ENCODE measurements around the gene ZNF784. TPM values are rescaled to one million over a fixed set of nuclear protein-coding genes. Genes with fewer than 3 reads are reported as not detected.
A peak's percentile ranks its signal among the peaks of the same experiment; 100 is the strongest.

Gene ZNF784
- total and polyA plus RNA-seq, 7 experiments from 2014 or later, result 0.65 to 17.1 (median 8.3) TPM

DNA sequence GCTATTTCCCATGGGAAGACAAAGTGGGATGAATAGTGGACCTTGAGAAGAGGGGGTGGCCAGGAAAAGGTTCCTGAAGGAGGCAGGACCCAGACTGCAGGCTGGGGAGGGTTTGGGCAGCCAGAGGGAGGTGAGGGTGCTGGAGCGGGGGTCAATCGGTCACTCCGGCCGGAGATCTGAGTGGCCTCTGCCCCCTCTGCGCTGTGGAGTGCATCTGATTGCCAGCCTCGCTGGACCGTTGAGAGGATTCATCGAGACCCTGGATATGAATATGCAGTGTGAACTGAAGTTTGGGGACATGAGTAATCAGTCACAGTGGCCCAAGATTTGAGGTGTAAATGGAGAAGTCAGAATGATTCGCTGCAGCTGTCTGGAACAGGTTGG lies 11.0 kb upstream of the ZNF784 start:
- Histone ChIP-seq H3K4me3 (ENCODE audit: low read length) (peak overlapping the region; percentile 80), H3K36me3 (ENCODE audit: control insufficient read depth in 2 of 3, insufficient read depth in 3 of 3, low read length in 3 of 3) (peaks cover 0 to 6% (median 0%) of the 10 kb centered on the region in 3 experiments), H3K27me3 (ENCODE audit: control insufficient read depth in 2 of 2, insufficient read depth in 2 of 2, low read length in 2 of 2) (no peaks in the 10 kb centered on the region), H3K27ac (ENCODE audit: low read depth, low read length) (peak overlapping the region; percentile 99), H3K9me3 (ENCODE audit: control insufficient read depth in 2 of 3, low read length in 3 of 3) (no peaks in the 10 kb centered on the region), H3K4me1 (ENCODE audit: control insufficient read depth in 2 of 2, insufficient read depth in 2 of 2, low read length in 2 of 2) (peaks cover 30 to 42% of the 10 kb centered on the region in 2 donors)
- Mint-ChIP-seq H3K27me3 (no peaks in the 10 kb centered on the region), H3K9me3 (peaks cover 0 to 13% (median 2%) of the 10 kb centered on the region in 11 donors), H3K4me1 (peaks cover 47 to 72% (median 66%) of the 10 kb centered on the region in 7 donors), H3K4me3 (peak overlapping the region; percentile 96 to 100 (median 98)), H3K36me3 (peaks cover 5 to 26% (median 18%) of the 10 kb centered on the region in 5 donors), H3K27ac (peak overlapping the region; percentile 100)
- intact Hi-C loops (cut with micrococcal nuclease), result loop anchor here (1.0 to 10.0 kb wide), 7 partner anchors 8 to 298 kb away; partner anchors contain the start of genes ZNF579 (in 2 of the 2), ZNF581 (in 2 of the 2), FIZ1 (in 1 of the 2) and KMT5C (in 1 of the 2)
- CTCF ChIA-PET, result interaction anchor here (0.7 to 6.0 kb wide), 3 partner anchors 8 to 175 kb away, joined by 3 to 74 read pairs (median 4); partner anchors contain the start of gene ZNF581
- ATAC-seq (no peak), DNase-seq (peak in 1 of 9 donors; percentile 25)
- POLR2A ChIA-PET, result interaction anchor here (0.9 to 9.5 kb wide), 14 partner anchors 9 to 159 kb away, joined by 3 to 154 read pairs (median 4); partner anchors contain the start of genes CCDC106, FIZ1, U2AF2 and ZNF579

GRCh38 chr19:55633861-55634260 lies 9.5 kb upstream of the ZNF784 start:
- H3K27me3 Mint-ChIP-seq, result peaks cover 0 to 5% (median 0%) of the 10 kb centered on the region in 5 donors
- Histone ChIP-seq H3K4me1 (ENCODE audit: control insufficient read depth in 2 of 2, insufficient read depth in 2 of 2, low read length in 2 of 2) (peaks cover 27 to 33% of the 10 kb centered on the region in 2 donors), H3K4me3 (ENCODE audit: low read length) (no peak overlapping the region), H3K27me3 (ENCODE audit: control insufficient read depth in 2 of 2, insufficient read depth in 2 of 2, low read length in 2 of 2) (no peaks in the 10 kb centered on the region), H3K36me3 (ENCODE audit: control insufficient read depth in 2 of 3, insufficient read depth in 3 of 3, low read length in 3 of 3) (peaks cover 0 to 6% (median 0%) of the 10 kb centered on the region in 3 experiments), H3K9me3 (ENCODE audit: control insufficient read depth in 2 of 3, low read length in 3 of 3) (no peaks in the 10 kb centered on the region), H3K27ac (ENCODE audit: low read depth, low read length) (peak overlapping the region; percentile 99)
- DNase-seq (no peak), ATAC-seq (no peak)
- intact Hi-C loops (cut with micrococcal nuclease), result loop anchor here (2.0 to 10.0 kb wide), 6 partner anchors 53 to 433 kb away; partner anchors contain the start of genes ZNF579 (in 2 of the 2), RPL28 (in 1 of the 2), TMEM238 (in 1 of the 2) and UBE2S (in 1 of the 2)
- POLR2A ChIA-PET, result interaction anchor here (0.6 to 9.5 kb wide), 13 partner anchors 8 to 289 kb away, joined by 3 to 154 read pairs (median 5); partner anchors contain the start of genes CCDC106, FIZ1, U2AF2 and ZNF524
- peaks cover 5 to 22% (median 15%) of the 10 kb centered on the region in 5 donors for H3K36me3 Mint-ChIP-seq
- CTCF ChIA-PET, result interaction anchor here (0.5 to 6.0 kb wide), 11 partner anchors 13 to 1191 kb away, joined by 3 to 74 read pairs (median 10); partner anchors contain the start of genes U2AF2 and ZNF865
- peak overlapping the region in 2 of 10 donors; percentile 55 to 70 for H3K4me3 Mint-ChIP-seq
- peaks cover 46 to 60% (median 57%) of the 10 kb centered on the region in 7 donors for H3K4me1 Mint-ChIP-seq
- H3K9me3 Mint-ChIP-seq, result peaks cover 0 to 13% (median 0%) of the 10 kb centered on the region in 11 donors
- H3K27ac Mint-ChIP-seq, result peak overlapping the region in 5 of 9 donors; percentile 64 to 100 (median 100)

GRCh38 chr19:55632463-55632834 lies 8.1 kb upstream of the ZNF784 start:
- peak overlapping the region; percentile 2 to 82 (median 34) for H3K4me3 Mint-ChIP-seq
- peaks cover 0 to 12% (median 0%) of the 10 kb centered on the region in 5 donors for H3K27me3 Mint-ChIP-seq
- H3K36me3 Mint-ChIP-seq, result peaks cover 5 to 15% (median 5%) of the 10 kb centered on the region in 5 donors
- DNase-seq (peak in 8 of 9 donors; percentile 81 to 93 (median 88)), ATAC-seq (peak; percentile 76)
- Histone ChIP-seq H3K9me3 (ENCODE audit: control insufficient read depth in 2 of 3, low read length in 3 of 3) (no peaks in the 10 kb centered on the region), H3K4me1 (ENCODE audit: control insufficient read depth in 2 of 2, insufficient read depth in 2 of 2, low read length in 2 of 2) (peaks cover 23 to 28% of the 10 kb centered on the region in 2 donors), H3K4me3 (ENCODE audit: low read length) (no peak overlapping the region), H3K27me3 (ENCODE audit: control insufficient read depth in 2 of 2, insufficient read depth in 2 of 2, low read length in 2 of 2) (no peaks in the 10 kb centered on the region), H3K36me3 (ENCODE audit: control insufficient read depth in 2 of 3, insufficient read depth in 3 of 3, low read length in 3 of 3) (peaks cover 0 to 6% (median 0%) of the 10 kb centered on the region in 3 experiments), H3K27ac (ENCODE audit: low read depth, low read length) (peak overlapping the region; percentile 16)
- peaks cover 39 to 54% (median 46%) of the 10 kb centered on the region in 7 donors for H3K4me1 Mint-ChIP-seq
- intact Hi-C loops (cut with micrococcal nuclease), result loop anchor here (1.0 to 10.0 kb wide), 8 partner anchors 8 to 435 kb away; partner anchors contain the start of genes RPL28 (in 1 of the 2), TMEM238 (in 1 of the 2), UBE2S (in 1 of the 2) and ZNF784 (in 1 of the 2)
- POLR2A ChIA-PET, result interaction anchor here (0.5 to 9.5 kb wide), 11 partner anchors 7 to 369 kb away, joined by 3 to 154 read pairs (median 5); partner anchors contain the start of genes CCDC106, FIZ1, ISOC2 and U2AF2
- peak overlapping the region; percentile 17 to 95 (median 71) for H3K27ac Mint-ChIP-seq
- H3K9me3 Mint-ChIP-seq, result peaks cover 0 to 12% (median 0%) of the 10 kb centered on the region in 11 donors
- CTCF ChIA-PET, result interaction anchor here (0.6 to 6.0 kb wide), 26 partner anchors 9 to 493 kb away, joined by 3 to 74 read pairs (median 6); partner anchors contain the start of genes U2AF2, ZNF784 and ZNF865

DNA sequence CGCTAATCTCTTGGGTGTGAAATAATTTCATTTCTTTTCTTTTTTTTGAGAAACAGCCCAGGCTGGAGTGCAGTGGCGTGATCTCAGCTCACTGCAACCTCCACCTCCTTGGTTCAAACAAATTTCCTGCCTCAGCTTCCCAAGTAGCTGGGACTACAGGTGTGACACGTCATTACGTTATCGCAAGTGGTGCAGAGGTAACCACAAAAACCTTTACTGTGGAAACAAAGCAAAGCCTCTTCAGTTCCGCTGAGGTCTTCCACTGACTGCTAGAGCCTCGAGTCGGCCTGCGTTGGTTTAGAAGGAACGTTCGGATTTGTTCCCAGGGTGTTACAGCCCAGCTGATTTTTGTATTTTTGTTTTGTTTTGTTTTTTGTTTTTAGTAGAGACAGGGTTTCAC lies 2.0 kb upstream of the ZNF784 start:
- Mint-ChIP-seq H3K4me3 (peak overlapping the region; percentile 76 to 89 (median 82)), H3K36me3 (no peaks in the 10 kb centered on the region), H3K9me3 (peaks cover 0 to 2% (median 0%) of the 10 kb centered on the region in 11 donors), H3K4me1 (peaks cover 27 to 46% (median 39%) of the 10 kb centered on the region in 7 donors), H3K27me3 (peaks cover 0 to 20% (median 0%) of the 10 kb centered on the region in 5 donors), H3K27ac (peak overlapping the region; percentile 77 to 99 (median 95))
- intact Hi-C loops (cut with micrococcal nuclease), result loop anchor here (1.0 to 10.0 kb wide), 3 partner anchors 109 to 1162 kb away; partner anchors contain the start of genes DNAAF3 (in 1 of the 2) and LENG9 (in 1 of the 2)
- Histone ChIP-seq H3K9me3 (ENCODE audit: control insufficient read depth in 2 of 3, low read length in 3 of 3) (no peaks in the 10 kb centered on the region), H3K27ac (ENCODE audit: low read depth, low read length) (peak overlapping the region; percentile 69), H3K36me3 (ENCODE audit: control insufficient read depth in 2 of 3, insufficient read depth in 3 of 3, low read length in 3 of 3) (peaks cover 0 to 2% (median 0%) of the 10 kb centered on the region in 3 experiments), H3K4me1 (ENCODE audit: control insufficient read depth in 2 of 2, insufficient read depth in 2 of 2, low read length in 2 of 2) (peaks cover 27 to 34% of the 10 kb centered on the region in 2 donors), H3K4me3 (ENCODE audit: low read length) (no peak overlapping the region), H3K27me3 (ENCODE audit: control insufficient read depth in 2 of 2, insufficient read depth in 2 of 2, low read length in 2 of 2) (no peaks in the 10 kb centered on the region)
- POLR2A ChIA-PET, result interaction anchor here (0.6 to 6.9 kb wide), 15 partner anchors 10 to 491 kb away, joined by 3 to 98 read pairs (median 5); partner anchors contain the start of genes FIZ1, NAT14, PPP6R1 and U2AF2
- ATAC-seq, result peak; percentile 54
- peak in 8 of 9 donors; percentile 57 to 89 (median 87) for DNase-seq
- CTCF ChIA-PET, result interaction anchor here (0.6 to 2.9 kb wide), 18 partner anchors 11 to 707 kb away, joined by 3 to 14 read pairs (median 4); partner anchors contain the start of genes FIZ1, ZNF524 and ZNF865

DNA sequence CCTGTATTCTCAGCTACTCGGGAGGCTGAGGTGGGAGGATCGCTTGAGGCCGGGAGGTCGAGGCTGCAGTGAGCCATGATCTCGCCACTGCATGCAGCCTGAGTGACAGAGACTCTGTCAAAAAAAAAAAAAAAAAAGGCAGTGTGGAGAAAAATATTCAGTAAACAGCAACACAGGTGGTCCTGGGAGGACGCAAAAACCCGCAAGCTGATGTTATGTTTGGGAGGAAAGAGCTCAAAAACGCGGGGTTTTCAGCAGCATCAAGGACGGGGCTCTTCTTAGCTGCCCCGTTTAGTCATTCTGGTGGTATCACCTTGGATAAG lies 599 bp upstream of the ZNF784 start:
- no peaks in the 10 kb centered on the region for H3K27me3 ChIP-seq (ENCODE audit: control insufficient read depth in 2 of 2, insufficient read depth in 2 of 2, low read length in 2 of 2)
- H3K9me3 Mint-ChIP-seq, result peaks cover 0 to 2% (median 0%) of the 10 kb centered on the region in 11 donors
- H3K4me1 ChIP-seq (ENCODE audit: control insufficient read depth in 2 of 2, insufficient read depth in 2 of 2, low read length in 2 of 2), result peaks cover 27 to 46% of the 10 kb centered on the region in 2 donors
- peak overlapping the region; percentile 78 to 96 (median 90) for H3K4me3 Mint-ChIP-seq
- H3K27ac Mint-ChIP-seq, result peak overlapping the region; percentile 89 to 99 (median 98)
- DNase-seq (no peak), ATAC-seq (no peak)
- peaks cover 26 to 59% (median 52%) of the 10 kb centered on the region in 7 donors for H3K4me1 Mint-ChIP-seq
- peak overlapping the region; percentile 100 for H3K27ac ChIP-seq (ENCODE audit: low read depth, low read length)
- intact Hi-C loops (cut with micrococcal nuclease), result loop anchor here (2.0 to 10.0 kb wide), 6 partner anchors 30 to 1160 kb away; partner anchors contain the start of genes DNAAF3 (in 1 of the 2), LENG9 (in 1 of the 2), U2AF2 (in 1 of the 2) and ZNF579 (in 1 of the 2)
- H3K36me3 Mint-ChIP-seq, result peaks cover 0 to 10% (median 5%) of the 10 kb centered on the region in 5 donors
- ChIA-PET CTCF (interaction anchor here (0.6 to 3.0 kb wide), 9 partner anchors 8 to 202 kb away, joined by 3 to 10 read pairs (median 4); partner anchors contain the start of genes FIZ1, NAT14 and ZNF865), POLR2A (interaction anchor here (0.6 to 6.9 kb wide), 19 partner anchors 11 to 366 kb away, joined by 3 to 98 read pairs (median 5); partner anchors contain the start of genes FIZ1, ISOC2, KMT5C and PPP6R1)
- H3K4me3 ChIP-seq (ENCODE audit: low read length), result peak overlapping the region; percentile 76
- no peaks in the 10 kb centered on the region for H3K9me3 ChIP-seq (ENCODE audit: control insufficient read depth in 2 of 3, low read length in 3 of 3)
- peaks cover 0 to 20% (median 0%) of the 10 kb centered on the region in 5 donors for H3K27me3 Mint-ChIP-seq
- peaks cover 0 to 7% (median 0%) of the 10 kb centered on the region in 3 experiments for H3K36me3 ChIP-seq (ENCODE audit: control insufficient read depth in 2 of 3, insufficient read depth in 3 of 3, low read length in 3 of 3)

Measured in naive thymus-derived CD4-positive, alpha-beta T cell (primary cell).